Sigmoid colon (tissue), 7 donors: ENCODE measurements around the gene CAP2. TPM values are rescaled to one million over a fixed set of nuclear protein-coding genes. Genes with fewer than 3 reads are reported as not detected.
A peak's percentile ranks its signal among the peaks of the same experiment; 100 is the strongest.

Experiments used
- DNase-seq: peaks from one replicate; pipeline ENCODE4 v3.0.0-alpha.2; 2019
- H3K27ac ChIP-seq, 4 donors: fragments of 200-600 bp; sonication (generic); one replicate each; pipeline ENCODE4 v1.5.1; 2016 to 2019; ENCODE audit warnings: mild to moderate bottlenecking in 1 of 4
- H3K27me3 ChIP-seq, 3 donors: fragments of 200-600 bp; sonication (generic); one replicate each; pipeline ENCODE4 v1.5.1; 2019; ENCODE audit warnings: mild to moderate bottlenecking in 1 of 3
- H3K36me3 ChIP-seq, 4 donors: fragments of 200-600 bp; sonication (generic); one replicate each; pipeline ENCODE4 v1.5.1; 2016 to 2019
- H3K4me1 ChIP-seq, 4 donors: fragments of 200-600 bp; sonication (generic); one replicate each; pipeline ENCODE4 v1.5.1; 2017 to 2019
- H3K4me3 ChIP-seq, 4 donors: fragments of 200-600 bp; sonication (generic); one replicate each; pipeline ENCODE4 v1.5.1; 2017 to 2019; ENCODE audit warnings: mild to moderate bottlenecking in 2 of 4, moderate library complexity in 1 of 4
- H3K9me3 ChIP-seq, 4 donors: fragments of 200-600 bp in 3 of 4; sonication (generic) in 3 of 4; one replicate each; pipeline versions ENCODE4 v1.5.1 to v1.6.1; 2013 to 2019
- EP300 ChIP-seq, 4 donors: sonication (generic); formaldehyde crosslinking; IDR thresholded peaks; one replicate each; pipeline ENCODE4 v1.6.1; 2017; ENCODE audit warnings: antibody characterized with exemption in 4 of 4
- POLR2A ChIP-seq, 2 donors: fragments of 450-650 bp; IDR thresholded peaks; one replicate each; pipeline ENCODE4 v1.6.1; 2016; ENCODE audit warnings: antibody characterized with exemption in 2 of 2, mild to moderate bottlenecking in 2 of 2, moderate library complexity in 2 of 2
- POLR2AphosphoS5 ChIP-seq, 4 donors: sonication (generic); formaldehyde crosslinking; IDR thresholded peaks; one replicate each; pipeline ENCODE4 v1.6.1; 2017; ENCODE audit warnings: antibody characterized with exemption in 4 of 4
- WGBS, 2 donors: extraction: QIAGEN DNeasy Blood & Tissue Kit; methylation state at CpG; one replicate each; pipeline ENCODE4 v1.1.7; 2013; 5-methylcytosine and 5-hydroxymethylcytosine counted together
- intact Hi-C: fragments of 100-400 bp; cut with DNase I; formaldehyde crosslinking; loops from one replicate; pipeline ENCODE4 v1.15.1; 2023
- polyA plus RNA-seq, 3 donors: library from polyadenylated mRNA; stranded (reverse); fragments of 200-250 nt; gene quantifications; one replicate each; pipeline ENCODE4 v1.2.3, GENCODE V29; 2013
- small RNA-seq, 3 donors: library from RNA; depleted of rRNA; stranded (forward); fragments of <200 nt; gene quantifications; one replicate each; pipeline ENCODE3, GENCODE V24; 2016
- total RNA-seq, 4 donors: library from RNA; depleted of rRNA; stranded (reverse); fragments of >200 nt; gene quantifications; one replicate each; pipeline ENCODE4 v1.1.0, GENCODE V29; 2016
- TF ChIP-seq, protein P1 (sequence below), 4 experiments: fragments of 450-650 bp in 3 of 4; fragments of 200-600 bp in 1 of 4; IDR thresholded peaks; one replicate each; pipeline ENCODE4 v1.5.1; 2016 to 2019; ENCODE audit warnings: antibody characterized with exemption in 4 of 4, mild to moderate bottlenecking in 3 of 4, moderate library complexity in 2 of 4
- donor health status: healthy with polysubstance abuse.
- donor health status: Bipolar disorder and iron deficiency.
- donor health status: healthy.

The CAP2 gene
- total and polyA plus RNA-seq, 7 donors, result 0.92 to 67.1 (median 48.3) TPM

DNA sequence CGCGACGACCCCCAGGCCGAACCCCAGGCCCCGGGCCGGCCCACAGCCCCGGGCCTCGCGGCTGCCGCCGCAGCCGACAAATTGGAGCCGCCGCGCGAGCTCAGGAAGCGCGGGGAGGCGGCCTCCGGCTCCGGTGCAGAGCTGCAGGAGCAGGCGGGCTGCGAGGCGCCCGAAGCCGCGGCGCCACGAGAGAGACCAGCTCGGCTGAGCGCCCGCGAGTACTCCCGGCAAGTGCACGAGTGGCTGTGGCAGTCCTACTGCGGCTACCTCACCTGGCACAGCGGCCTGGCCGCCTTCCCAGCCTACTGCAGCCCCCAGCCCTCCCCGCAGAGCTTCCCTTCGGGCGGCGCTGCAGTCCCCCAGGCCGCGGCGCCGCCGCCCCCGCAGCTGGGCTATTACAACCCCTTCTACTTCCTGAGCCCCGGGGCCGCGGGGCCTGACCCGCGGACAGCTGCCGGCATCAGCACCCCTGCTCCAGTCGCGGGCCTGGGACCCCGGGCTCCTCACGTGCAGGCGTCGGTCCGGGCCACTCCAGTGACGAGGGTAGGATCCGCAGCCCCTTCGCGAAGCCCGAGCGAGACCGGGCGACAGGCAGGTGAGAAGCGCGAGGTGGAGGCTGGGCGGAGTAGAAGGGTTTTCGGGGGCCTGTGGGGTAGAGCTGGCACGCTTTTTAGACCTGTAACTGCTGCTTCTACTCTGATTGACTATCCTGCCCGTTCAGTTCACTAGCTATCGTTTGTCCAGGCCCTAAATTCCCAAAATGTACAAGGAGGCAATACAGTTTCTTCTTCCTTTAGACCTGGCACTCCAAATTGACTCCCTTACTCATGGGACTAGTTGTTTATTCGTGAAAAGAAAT lies 207.4 kb downstream of the CAP2 start:
- no peak for TF ChIP-seq POLR2A (IDR thresholded peaks at IDR 0.05)
- TF ChIP-seq POLR2AphosphoS5 (IDR thresholded peaks at IDR 0.05), result no peak
- no peak for TF ChIP-seq EP300 (IDR thresholded peaks at IDR 0.05)
- TF ChIP-seq, protein P1, sequence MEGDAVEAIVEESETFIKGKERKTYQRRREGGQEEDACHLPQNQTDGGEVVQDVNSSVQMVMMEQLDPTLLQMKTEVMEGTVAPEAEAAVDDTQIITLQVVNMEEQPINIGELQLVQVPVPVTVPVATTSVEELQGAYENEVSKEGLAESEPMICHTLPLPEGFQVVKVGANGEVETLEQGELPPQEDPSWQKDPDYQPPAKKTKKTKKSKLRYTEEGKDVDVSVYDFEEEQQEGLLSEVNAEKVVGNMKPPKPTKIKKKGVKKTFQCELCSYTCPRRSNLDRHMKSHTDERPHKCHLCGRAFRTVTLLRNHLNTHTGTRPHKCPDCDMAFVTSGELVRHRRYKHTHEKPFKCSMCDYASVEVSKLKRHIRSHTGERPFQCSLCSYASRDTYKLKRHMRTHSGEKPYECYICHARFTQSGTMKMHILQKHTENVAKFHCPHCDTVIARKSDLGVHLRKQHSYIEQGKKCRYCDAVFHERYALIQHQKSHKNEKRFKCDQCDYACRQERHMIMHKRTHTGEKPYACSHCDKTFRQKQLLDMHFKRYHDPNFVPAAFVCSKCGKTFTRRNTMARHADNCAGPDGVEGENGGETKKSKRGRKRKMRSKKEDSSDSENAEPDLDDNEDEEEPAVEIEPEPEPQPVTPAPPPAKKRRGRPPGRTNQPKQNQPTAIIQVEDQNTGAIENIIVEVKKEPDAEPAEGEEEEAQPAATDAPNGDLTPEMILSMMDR (IDR thresholded peaks at IDR 0.05), result no peak
- peaks cover 0 to 33% (median 0%) of the 10 kb centered on the region in 4 donors for H3K36me3 ChIP-seq
- peak overlapping the region; percentile 82 to 100 (median 92) for H3K4me3 ChIP-seq
- no peaks in the 10 kb centered on the region for H3K27me3 ChIP-seq
- peak; percentile 79 for DNase-seq
- intact Hi-C loops, result loop anchor here (2.0 to 5.0 kb wide), 4 partner anchors 106 to 443 kb away; partner anchors contain the start of genes NUP153 and RBM24
- 1% methylated on average over 77 of the region's 77 CpGs for WGBS, 2 donors
- no peaks in the 10 kb centered on the region for H3K9me3 ChIP-seq
- H3K4me1 ChIP-seq, result peaks cover 0 to 23% (median 17%) of the 10 kb centered on the region in 4 donors
- peak overlapping the region; percentile 92 to 99 (median 96) for H3K27ac ChIP-seq

DNA sequence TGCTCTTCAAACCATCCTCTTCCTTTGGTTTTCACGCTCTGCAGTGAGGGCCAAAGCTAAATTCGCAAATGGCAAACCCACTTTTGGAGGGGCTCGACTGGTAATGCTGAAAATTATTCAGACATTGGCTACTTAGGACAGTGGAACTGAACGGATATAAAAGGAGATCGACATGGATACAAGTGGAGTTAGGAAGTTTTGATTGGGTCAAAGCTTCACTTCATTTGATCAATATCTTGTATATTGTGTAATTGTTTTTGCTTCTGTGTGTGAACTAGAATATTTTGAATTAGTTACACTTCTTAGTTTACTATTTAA lies 207.9 kb downstream of the CAP2 start:
- intact Hi-C loops, result loop anchor here (2.0 to 5.0 kb wide), 4 partner anchors 105 to 444 kb away; partner anchors contain the start of genes NUP153 and RBM24
- H3K9me3 ChIP-seq, result no peaks in the 10 kb centered on the region
- 4 to 18% methylated on average over 5 of the region's 5 CpGs for WGBS, 2 donors

DNA sequence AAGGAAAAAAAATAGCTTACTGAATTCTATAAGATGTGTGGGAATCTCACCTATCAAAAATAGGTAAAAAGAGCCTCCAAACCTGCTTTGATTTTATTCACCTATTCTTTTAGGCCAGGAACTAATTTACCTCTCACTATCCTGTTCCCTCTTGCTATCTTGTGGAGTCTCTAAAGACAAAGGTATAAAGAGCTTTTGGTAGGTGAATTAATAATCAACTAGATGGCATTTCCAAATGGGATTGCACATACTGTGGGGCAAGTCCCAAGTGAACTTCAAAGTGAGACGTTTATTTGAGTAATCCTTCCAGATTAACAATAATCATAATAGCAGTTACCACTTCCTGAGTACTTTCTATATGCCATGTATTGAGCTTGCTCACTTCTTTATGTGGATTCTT lies 209.5 kb downstream of the CAP2 start:
- Histone ChIP-seq H3K4me3 (no peak overlapping the region), H3K36me3 (peaks cover 3 to 53% (median 6%) of the 10 kb centered on the region in 4 donors), H3K27me3 (no peaks in the 10 kb centered on the region), H3K27ac (no peak overlapping the region), H3K4me1 (peaks cover 0 to 23% (median 17%) of the 10 kb centered on the region in 4 donors), H3K9me3 (no peaks in the 10 kb centered on the region)
- TF ChIP-seq POLR2A (IDR thresholded peaks at IDR 0.05) (no peak), POLR2AphosphoS5 (IDR thresholded peaks at IDR 0.05) (no peak), EP300 (IDR thresholded peaks at IDR 0.05) (no peak)
- TF ChIP-seq, protein P1 (IDR thresholded peaks at IDR 0.05), result no peak
- WGBS, 2 donors, result 0 to 29% methylated on average over 1 of the region's 1 CpG
- intact Hi-C loops, result loop anchor here (5.0 kb wide), 2 partner anchors 321 to 446 kb away; partner anchors contain the start of gene RBM24
- DNase-seq, result no peak

More for the DNA sequence above, 207.9 kb downstream of the CAP2 start:
- TF ChIP-seq EP300 (IDR thresholded peaks at IDR 0.05) (no peak), POLR2A (IDR thresholded peaks at IDR 0.05) (no peak), POLR2AphosphoS5 (IDR thresholded peaks at IDR 0.05) (no peak)
- TF ChIP-seq, protein P1 (IDR thresholded peaks at IDR 0.05), result no peak
- DNase-seq, result no peak
- no peaks in the 10 kb centered on the region for H3K27me3 ChIP-seq
- H3K27ac ChIP-seq, result peak overlapping the region; percentile 92 to 99 (median 96)
- H3K4me1 ChIP-seq, result peaks cover 0 to 23% (median 17%) of the 10 kb centered on the region in 4 donors
- H3K4me3 ChIP-seq, result peak overlapping the region; percentile 82 to 100 (median 92)
- peaks cover under 1 to 38% (median 1%) of the 10 kb centered on the region in 4 donors for H3K36me3 ChIP-seq

- DNase-seq, result no peak
- 95 to 96% methylated on average over 4 of the region's 4 CpGs for WGBS, 2 donors
- H3K36me3 ChIP-seq, result peaks cover 3 to 76% (median 9%) of the 10 kb centered on the region in 4 donors
- intact Hi-C loops, result no loop called here
- H3K27me3 ChIP-seq, result no peaks in the 10 kb centered on the region
- H3K4me1 ChIP-seq, result peaks cover 0 to 15% (median 9%) of the 10 kb centered on the region in 4 donors
- TF ChIP-seq POLR2AphosphoS5 (IDR thresholded peaks at IDR 0.05) (no peak), EP300 (IDR thresholded peaks at IDR 0.05) (no peak), POLR2A (IDR thresholded peaks at IDR 0.05) (no peak)
- TF ChIP-seq, protein P1 (IDR thresholded peaks at IDR 0.05), result no peak
- H3K4me3 ChIP-seq, result no peak overlapping the region
- no peak overlapping the region for H3K27ac ChIP-seq
- no peaks in the 10 kb centered on the region for H3K9me3 ChIP-seq
These were observed 213.2 kb downstream of the CAP2 start for GRCh38 chr6:17606606-17607005.

Small RNAs within 50 kb of the gene (small RNA-seq; reads per million reads assigned to genes)
- gene SUMO2P13, result 0 reads per million in 3 donors

Other genes starting within 250 kb of the CAP2 start
- 10 to 100 TPM in 3 of 4 donors, 1 to 10 TPM in 1; 8.3 to 34.1 (median 15.1) TPM for gene RBM24, start 112.2 kb upstream of the CAP2 start, total RNA-seq
- 1 to 10 TPM; 1.3 to 7.8 (median 1.8) TPM for gene RBM24, start 112.2 kb upstream of the CAP2 start, polyA plus RNA-seq
- 10 to 100 TPM; 39.0 to 70.4 (median 51.8) TPM for gene FAM8A1, start 206.7 kb downstream of the CAP2 start, total RNA-seq
- gene FAM8A1, start 206.7 kb downstream of the CAP2 start, polyA plus RNA-seq, result 10 to 100 TPM in 2 of 3 donors, 1 to 10 TPM in 1; 9.0 to 13.8 (median 13.4) TPM